DND-41 (cell line): ENCODE results near the gene PMS1.

Source experiments
- EZH2 ChIP-seq: IDR thresholded peaks from 3 replicates; pipeline ENCODE4 v1.6.1; 2012; ENCODE audit warnings: borderline replicate concordance, low read depth, mild to moderate bottlenecking, moderate library complexity, low read length, inconsistent platforms; ENCODE audit not compliant: severe bottlenecking
- TF ChIP-seq, protein P1 (sequence below): IDR thresholded peaks from 2 replicates; pipeline ENCODE4 v1.5.1; 2012; ENCODE audit warnings: borderline replicate concordance, low read length, moderate library complexity, mild to moderate bottlenecking; ENCODE audit not compliant: poor library complexity, severe bottlenecking; ENCODE audit errors: extremely low read depth

DNA sequence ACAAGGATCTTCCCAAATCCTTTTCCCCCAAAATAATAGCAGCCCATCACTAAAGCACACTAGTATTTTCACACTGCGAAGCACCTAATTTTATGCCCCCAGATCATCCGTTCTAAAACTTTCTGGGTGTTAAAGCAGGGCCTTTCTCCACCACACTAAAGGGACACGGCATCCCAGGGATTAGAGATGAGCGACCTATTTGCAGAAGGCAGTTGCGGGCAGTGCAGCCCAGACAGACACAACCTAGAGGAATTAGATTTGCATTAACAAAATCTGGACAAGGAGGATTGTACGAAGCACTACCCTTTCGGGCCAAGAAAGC lies 22.1 kb upstream of the PMS1 start:
- TF ChIP-seq, protein P1, sequence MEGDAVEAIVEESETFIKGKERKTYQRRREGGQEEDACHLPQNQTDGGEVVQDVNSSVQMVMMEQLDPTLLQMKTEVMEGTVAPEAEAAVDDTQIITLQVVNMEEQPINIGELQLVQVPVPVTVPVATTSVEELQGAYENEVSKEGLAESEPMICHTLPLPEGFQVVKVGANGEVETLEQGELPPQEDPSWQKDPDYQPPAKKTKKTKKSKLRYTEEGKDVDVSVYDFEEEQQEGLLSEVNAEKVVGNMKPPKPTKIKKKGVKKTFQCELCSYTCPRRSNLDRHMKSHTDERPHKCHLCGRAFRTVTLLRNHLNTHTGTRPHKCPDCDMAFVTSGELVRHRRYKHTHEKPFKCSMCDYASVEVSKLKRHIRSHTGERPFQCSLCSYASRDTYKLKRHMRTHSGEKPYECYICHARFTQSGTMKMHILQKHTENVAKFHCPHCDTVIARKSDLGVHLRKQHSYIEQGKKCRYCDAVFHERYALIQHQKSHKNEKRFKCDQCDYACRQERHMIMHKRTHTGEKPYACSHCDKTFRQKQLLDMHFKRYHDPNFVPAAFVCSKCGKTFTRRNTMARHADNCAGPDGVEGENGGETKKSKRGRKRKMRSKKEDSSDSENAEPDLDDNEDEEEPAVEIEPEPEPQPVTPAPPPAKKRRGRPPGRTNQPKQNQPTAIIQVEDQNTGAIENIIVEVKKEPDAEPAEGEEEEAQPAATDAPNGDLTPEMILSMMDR: no peak
- no peak for TF ChIP-seq EZH2
